HL-60 (cell line): ENCODE results near the gene TPM3.

ENCODE experiments used
- DNase-seq, 2 experiments: peaks; one replicate each; pipeline ENCODE4 v3.0.0-alpha.2; 2010 to 2020; ENCODE audit warnings: low read depth in 1 of 2, low spot score in 1 of 2
- H3K27ac ChIP-seq: fragments of 250-450 bp; sonication (Bioruptor Pico); replicated peaks from 2 replicates; pipeline ENCODE4 v1.5.1; 2020; ENCODE audit warnings: mild to moderate bottlenecking, moderate library complexity
- H3K27me3 ChIP-seq: fragments of 250-450 bp; sonication (Bioruptor Pico); 2 replicates; pipeline ENCODE4 v1.5.1; 2021; ENCODE audit warnings: mild to moderate bottlenecking, moderate library complexity; ENCODE audit not compliant: insufficient read depth, poor library complexity, severe bottlenecking
- H3K4me3 ChIP-seq: replicated peaks from 2 replicates; pipeline ENCODE4 v1.5.1; 2011; ENCODE audit warnings: mild to moderate bottlenecking, control low read depth, low read length; ENCODE audit not compliant: insufficient read depth
- GABPA ChIP-seq: IDR thresholded peaks from 2 replicates; pipeline ENCODE4 v1.6.1; 2012; ENCODE audit warnings: low read depth
- POLR2AphosphoS5 ChIP-seq: IDR thresholded peaks from 2 replicates; pipeline ENCODE4 v1.6.1; 2012; ENCODE audit warnings: low read depth
- SPI1 ChIP-seq: IDR thresholded peaks from 2 replicates; pipeline ENCODE4 v1.6.1; 2012; ENCODE audit warnings: low read depth, mild to moderate bottlenecking, borderline replicate concordance
- TF ChIP-seq, protein P1 (sequence below): IDR thresholded peaks from one replicate; pipeline ENCODE4 v1.5.1; 2011; ENCODE audit warnings: low read length, control low read depth, inconsistent platforms; ENCODE audit not compliant: insufficient read depth
- TF ChIP-seq, protein P2 (sequence below): IDR thresholded peaks from 2 replicates; pipeline ENCODE4 v1.6.1; 2012; ENCODE audit warnings: low read depth; ENCODE audit not compliant: insufficient replicate concordance

Gene TPM3

DNA sequence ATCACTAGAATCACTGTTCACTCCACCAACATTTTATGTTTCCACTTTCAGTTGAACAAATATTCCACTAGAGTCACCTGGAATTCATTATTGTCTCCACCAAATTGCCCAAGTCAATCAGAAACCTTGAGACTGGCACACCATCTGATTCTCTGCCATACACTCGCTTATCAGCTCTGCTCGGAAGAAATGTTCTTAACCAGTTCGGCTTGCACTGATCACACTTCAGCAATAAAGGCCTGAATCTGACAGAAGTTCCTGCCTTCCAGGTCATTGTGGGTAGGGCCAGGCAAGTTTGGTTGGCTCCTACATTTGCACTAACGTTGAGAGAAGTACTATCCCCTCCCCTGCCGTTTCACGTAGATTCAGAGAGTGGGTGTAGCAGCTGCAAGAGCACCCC, 10.0 kb downstream of the TPM3 start:
- TF ChIP-seq POLR2AphosphoS5 (no peak), SPI1 (no peak), GABPA (no peak)
- TF ChIP-seq, protein P1, sequence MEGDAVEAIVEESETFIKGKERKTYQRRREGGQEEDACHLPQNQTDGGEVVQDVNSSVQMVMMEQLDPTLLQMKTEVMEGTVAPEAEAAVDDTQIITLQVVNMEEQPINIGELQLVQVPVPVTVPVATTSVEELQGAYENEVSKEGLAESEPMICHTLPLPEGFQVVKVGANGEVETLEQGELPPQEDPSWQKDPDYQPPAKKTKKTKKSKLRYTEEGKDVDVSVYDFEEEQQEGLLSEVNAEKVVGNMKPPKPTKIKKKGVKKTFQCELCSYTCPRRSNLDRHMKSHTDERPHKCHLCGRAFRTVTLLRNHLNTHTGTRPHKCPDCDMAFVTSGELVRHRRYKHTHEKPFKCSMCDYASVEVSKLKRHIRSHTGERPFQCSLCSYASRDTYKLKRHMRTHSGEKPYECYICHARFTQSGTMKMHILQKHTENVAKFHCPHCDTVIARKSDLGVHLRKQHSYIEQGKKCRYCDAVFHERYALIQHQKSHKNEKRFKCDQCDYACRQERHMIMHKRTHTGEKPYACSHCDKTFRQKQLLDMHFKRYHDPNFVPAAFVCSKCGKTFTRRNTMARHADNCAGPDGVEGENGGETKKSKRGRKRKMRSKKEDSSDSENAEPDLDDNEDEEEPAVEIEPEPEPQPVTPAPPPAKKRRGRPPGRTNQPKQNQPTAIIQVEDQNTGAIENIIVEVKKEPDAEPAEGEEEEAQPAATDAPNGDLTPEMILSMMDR: no peak
- TF ChIP-seq, protein P2, sequence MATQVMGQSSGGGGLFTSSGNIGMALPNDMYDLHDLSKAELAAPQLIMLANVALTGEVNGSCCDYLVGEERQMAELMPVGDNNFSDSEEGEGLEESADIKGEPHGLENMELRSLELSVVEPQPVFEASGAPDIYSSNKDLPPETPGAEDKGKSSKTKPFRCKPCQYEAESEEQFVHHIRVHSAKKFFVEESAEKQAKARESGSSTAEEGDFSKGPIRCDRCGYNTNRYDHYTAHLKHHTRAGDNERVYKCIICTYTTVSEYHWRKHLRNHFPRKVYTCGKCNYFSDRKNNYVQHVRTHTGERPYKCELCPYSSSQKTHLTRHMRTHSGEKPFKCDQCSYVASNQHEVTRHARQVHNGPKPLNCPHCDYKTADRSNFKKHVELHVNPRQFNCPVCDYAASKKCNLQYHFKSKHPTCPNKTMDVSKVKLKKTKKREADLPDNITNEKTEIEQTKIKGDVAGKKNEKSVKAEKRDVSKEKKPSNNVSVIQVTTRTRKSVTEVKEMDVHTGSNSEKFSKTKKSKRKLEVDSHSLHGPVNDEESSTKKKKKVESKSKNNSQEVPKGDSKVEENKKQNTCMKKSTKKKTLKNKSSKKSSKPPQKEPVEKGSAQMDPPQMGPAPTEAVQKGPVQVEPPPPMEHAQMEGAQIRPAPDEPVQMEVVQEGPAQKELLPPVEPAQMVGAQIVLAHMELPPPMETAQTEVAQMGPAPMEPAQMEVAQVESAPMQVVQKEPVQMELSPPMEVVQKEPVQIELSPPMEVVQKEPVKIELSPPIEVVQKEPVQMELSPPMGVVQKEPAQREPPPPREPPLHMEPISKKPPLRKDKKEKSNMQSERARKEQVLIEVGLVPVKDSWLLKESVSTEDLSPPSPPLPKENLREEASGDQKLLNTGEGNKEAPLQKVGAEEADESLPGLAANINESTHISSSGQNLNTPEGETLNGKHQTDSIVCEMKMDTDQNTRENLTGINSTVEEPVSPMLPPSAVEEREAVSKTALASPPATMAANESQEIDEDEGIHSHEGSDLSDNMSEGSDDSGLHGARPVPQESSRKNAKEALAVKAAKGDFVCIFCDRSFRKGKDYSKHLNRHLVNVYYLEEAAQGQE: no peak
- peak overlapping the region; percentile 90 for H3K4me3 ChIP-seq
- peak overlapping the region; percentile 95 for H3K27ac ChIP-seq
- DNase-seq: no peak
- no peaks in the 10 kb centered on the region for H3K27me3 ChIP-seq

DNA sequence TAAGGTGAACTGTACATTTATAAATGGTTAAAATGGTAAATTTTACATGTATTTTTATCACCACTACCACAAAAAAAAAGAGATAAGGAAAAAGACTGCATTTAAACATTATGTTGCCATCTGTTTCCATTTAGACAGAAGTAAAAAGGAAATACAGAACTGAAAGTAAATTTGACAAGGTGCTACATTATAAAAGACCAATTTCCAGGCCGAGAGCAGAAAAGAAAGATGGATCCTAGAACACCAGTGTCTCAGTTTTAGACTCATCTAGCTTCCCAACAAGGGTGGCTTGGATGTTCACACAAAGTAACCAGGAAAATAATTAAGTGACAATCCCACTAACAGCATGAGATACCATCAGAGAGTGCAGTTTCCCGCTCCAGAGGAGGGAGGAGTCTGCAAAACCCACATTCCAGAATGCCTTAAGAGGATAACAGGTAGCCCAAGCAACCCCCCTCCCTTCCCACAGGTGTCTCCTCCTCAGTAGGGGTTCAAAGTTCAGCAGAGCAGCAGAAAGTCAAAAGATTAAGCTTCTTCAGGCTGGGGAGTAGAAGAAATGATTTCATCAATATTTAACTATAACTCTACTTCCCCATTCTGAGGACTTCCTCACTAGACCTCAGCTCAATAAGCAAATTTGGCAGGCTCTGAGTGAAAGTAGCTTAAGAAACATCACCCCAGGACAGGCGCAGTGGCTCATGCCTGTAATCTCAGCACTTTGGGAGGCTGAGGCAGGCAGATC, 11.8 kb downstream of the TPM3 start:
- H3K4me3 ChIP-seq: peak overlapping the region; percentile 40
- TF ChIP-seq, protein P1: no peak
- TF ChIP-seq SPI1 (peak; percentile 97), GABPA (no peak), POLR2AphosphoS5 (no peak)
- TF ChIP-seq, protein P2: no peak
- H3K27ac ChIP-seq: peak overlapping the region; percentile 24; the same call in 1 of the 2 replicates
- peak in 1 of 2 experiments; percentile 79 for DNase-seq
- H3K27me3 ChIP-seq: no peaks in the 10 kb centered on the region

DNA sequence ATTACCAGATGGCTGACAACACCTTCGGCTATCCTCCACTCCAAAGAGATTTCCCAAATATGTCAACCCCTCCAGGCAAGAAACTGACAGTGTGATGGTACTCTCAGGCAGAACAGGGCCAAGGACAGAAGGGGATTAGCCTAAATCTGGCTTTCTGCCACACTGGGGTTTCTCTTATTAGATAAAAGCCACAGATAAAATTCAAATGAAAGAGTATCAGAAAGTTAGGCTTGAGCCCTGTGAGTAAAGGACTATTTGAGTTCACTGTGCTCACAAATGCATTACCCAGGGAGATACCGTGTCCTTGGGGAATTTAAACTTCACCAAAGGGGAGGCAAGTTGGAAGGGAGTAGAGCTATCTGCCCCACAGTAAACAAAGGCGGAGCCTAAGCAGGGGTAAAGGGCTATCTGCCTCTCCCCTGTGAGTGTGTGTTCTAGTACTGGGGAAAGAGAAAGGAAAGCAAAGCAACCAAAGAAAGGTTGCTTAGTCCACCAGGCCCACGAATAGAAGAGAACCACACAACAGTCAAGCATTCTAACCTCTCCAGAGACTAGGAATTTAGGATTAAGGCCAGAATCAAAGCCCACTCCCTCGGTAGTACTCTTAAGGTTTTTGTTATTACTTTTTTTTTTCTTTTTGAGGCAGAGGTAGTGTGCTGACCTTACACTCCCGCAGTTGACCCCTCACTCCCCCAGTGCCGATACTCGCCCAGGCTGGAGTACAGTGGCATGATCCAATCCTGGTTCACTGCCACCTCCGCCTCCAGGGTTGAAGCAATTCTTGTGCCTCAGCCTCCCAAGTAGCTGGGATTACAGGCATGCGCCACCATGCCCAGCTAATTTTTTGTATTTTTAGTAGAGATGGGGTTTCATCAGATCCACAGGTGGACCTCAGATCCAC, 12.7 kb downstream of the TPM3 start:
- TF ChIP-seq GABPA (no peak), POLR2AphosphoS5 (no peak)
- TF ChIP-seq, protein P2: no peak
- TF ChIP-seq, protein P1: no peak
- DNase-seq: no peak
- Histone ChIP-seq H3K27me3 (no peaks in the 10 kb centered on the region), H3K27ac (peak overlapping the region; percentile 44; the same call in 1 of the 2 replicates), H3K4me3 (no peak overlapping the region; the same call in 1 of the 2 replicates)
